ENCODE data around the gene MGAT5. TPM values are rescaled to one million over a fixed set of nuclear protein-coding genes. Genes with fewer than 3 reads are reported as not detected.

Gene MGAT5
- total and polyA plus RNA-seq, 7 donors, result 1.1 to 7.0 (median 2.1) TPM

DNA sequence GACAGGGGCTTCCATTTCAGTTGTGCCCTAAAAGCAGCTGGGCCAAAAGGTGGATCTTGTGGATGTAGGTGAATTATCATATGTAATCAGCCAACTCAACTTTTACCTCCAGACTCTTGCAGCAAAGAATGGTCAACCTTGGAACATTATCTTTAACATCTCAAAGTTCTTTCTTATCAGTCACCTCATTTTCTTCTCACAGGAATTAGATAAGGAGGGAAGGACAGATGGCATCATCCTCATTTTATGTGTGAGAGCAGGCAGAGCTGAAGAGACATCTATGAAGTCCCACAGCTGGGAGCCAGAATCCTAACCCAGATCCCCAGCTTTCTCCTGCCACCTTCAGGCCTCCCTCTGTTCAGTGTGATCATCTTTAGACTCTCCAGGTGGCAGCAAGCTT is 182.1 kb downstream of the MGAT5 start:
- H3K9me3 ChIP-seq, result no peaks in the 10 kb centered on the region
- H3K36me3 ChIP-seq (ENCODE audit: insufficient read depth in 1 of 2, low read depth in 1 of 2), result no peaks in the 10 kb centered on the region
- H3K27me3 ChIP-seq (ENCODE audit: insufficient read depth in 3 of 3, low read length in 2 of 3), result peaks cover 0 to 1% (median 0%) of the 10 kb centered on the region in 3 donors
- DNase-seq, result no peak
- no peak for ATAC-seq
- H3K27ac ChIP-seq, result no peak overlapping the region
- no peak overlapping the region for H3K4me3 ChIP-seq
- TF ChIP-seq, protein P1, sequence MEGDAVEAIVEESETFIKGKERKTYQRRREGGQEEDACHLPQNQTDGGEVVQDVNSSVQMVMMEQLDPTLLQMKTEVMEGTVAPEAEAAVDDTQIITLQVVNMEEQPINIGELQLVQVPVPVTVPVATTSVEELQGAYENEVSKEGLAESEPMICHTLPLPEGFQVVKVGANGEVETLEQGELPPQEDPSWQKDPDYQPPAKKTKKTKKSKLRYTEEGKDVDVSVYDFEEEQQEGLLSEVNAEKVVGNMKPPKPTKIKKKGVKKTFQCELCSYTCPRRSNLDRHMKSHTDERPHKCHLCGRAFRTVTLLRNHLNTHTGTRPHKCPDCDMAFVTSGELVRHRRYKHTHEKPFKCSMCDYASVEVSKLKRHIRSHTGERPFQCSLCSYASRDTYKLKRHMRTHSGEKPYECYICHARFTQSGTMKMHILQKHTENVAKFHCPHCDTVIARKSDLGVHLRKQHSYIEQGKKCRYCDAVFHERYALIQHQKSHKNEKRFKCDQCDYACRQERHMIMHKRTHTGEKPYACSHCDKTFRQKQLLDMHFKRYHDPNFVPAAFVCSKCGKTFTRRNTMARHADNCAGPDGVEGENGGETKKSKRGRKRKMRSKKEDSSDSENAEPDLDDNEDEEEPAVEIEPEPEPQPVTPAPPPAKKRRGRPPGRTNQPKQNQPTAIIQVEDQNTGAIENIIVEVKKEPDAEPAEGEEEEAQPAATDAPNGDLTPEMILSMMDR (IDR thresholded peaks at IDR 0.05), result no peak
- intact Hi-C loops (cut with DNase I), result no loop called here
- no peaks in the 10 kb centered on the region for H3K4me1 ChIP-seq

DNA sequence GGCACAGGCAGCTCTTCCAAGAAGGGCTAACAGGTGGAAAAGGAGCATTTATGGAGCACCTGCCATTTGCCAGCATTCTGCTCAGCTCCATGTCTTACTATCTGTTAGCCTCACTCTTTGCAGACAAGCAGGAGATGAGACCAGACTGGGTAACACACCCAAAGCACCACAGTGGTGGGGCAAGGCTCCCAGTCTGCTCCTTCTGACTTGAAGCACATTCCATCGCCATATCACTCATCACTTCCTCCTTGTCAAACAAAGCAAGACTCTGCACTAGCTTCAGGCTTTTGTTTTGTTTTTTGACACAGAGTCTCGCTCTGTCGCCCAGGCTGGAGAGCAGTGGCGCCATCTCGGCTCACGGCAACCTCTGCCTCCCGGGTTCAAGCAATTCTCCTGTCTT is 182.8 kb downstream of the MGAT5 start:
- H3K27me3 ChIP-seq (ENCODE audit: insufficient read depth in 3 of 3, low read length in 2 of 3), result peaks cover 0 to 1% (median 0%) of the 10 kb centered on the region in 3 donors
- no peak overlapping the region for H3K4me3 ChIP-seq
- ATAC-seq (no peak), DNase-seq (no peak)
- TF ChIP-seq, protein P1 (IDR thresholded peaks at IDR 0.05), result no peak
- H3K36me3 ChIP-seq (ENCODE audit: insufficient read depth in 1 of 2, low read depth in 1 of 2), result no peaks in the 10 kb centered on the region
- intact Hi-C loops (cut with DNase I), result no loop called here
- H3K4me1 ChIP-seq, result no peaks in the 10 kb centered on the region
- no peak overlapping the region for H3K27ac ChIP-seq
- no peaks in the 10 kb centered on the region for H3K9me3 ChIP-seq
- whole genome bisulfite sequencing, 3 donors, result 96 to 98% (median 97%) methylated on average over 7 of the region's 7 CpGs

DNA sequence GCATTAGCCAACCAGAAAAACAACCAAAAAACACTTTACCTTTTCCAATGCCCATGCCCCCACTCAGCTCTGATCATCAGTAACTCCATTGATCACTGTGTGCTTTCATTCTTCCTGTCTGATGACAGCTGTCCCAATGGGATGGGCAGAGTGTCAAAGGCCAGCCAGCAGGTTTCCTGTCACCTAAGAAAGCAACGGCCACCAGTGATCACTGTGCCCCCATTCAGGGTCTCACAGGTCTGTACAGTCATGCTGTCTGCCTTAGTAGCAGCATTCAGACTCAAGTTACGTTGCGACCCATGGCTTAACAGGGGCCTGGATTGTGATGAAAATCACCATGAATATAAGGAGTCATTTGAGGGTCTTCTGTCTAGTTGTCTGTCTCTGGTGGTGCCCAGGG is 184.5 kb downstream of the MGAT5 start:
- H3K4me3 ChIP-seq, result no peak overlapping the region
- no peak overlapping the region for H3K27ac ChIP-seq
- DNase-seq (no peak), ATAC-seq (no peak)
- TF ChIP-seq, protein P1 (IDR thresholded peaks at IDR 0.05), result no peak
- intact Hi-C loops (cut with DNase I), result no loop called here
- WGBS, 3 donors, result 75 to 89% (median 80%) methylated on average over 3 of the region's 3 CpGs
- H3K36me3 ChIP-seq (ENCODE audit: insufficient read depth in 1 of 2, low read depth in 1 of 2), result no peaks in the 10 kb centered on the region
- no peaks in the 10 kb centered on the region for H3K4me1 ChIP-seq
- no peaks in the 10 kb centered on the region for H3K9me3 ChIP-seq
- peaks cover 0 to 1% (median 0%) of the 10 kb centered on the region in 3 donors for H3K27me3 ChIP-seq (ENCODE audit: insufficient read depth in 3 of 3, low read length in 2 of 3)

DNA sequence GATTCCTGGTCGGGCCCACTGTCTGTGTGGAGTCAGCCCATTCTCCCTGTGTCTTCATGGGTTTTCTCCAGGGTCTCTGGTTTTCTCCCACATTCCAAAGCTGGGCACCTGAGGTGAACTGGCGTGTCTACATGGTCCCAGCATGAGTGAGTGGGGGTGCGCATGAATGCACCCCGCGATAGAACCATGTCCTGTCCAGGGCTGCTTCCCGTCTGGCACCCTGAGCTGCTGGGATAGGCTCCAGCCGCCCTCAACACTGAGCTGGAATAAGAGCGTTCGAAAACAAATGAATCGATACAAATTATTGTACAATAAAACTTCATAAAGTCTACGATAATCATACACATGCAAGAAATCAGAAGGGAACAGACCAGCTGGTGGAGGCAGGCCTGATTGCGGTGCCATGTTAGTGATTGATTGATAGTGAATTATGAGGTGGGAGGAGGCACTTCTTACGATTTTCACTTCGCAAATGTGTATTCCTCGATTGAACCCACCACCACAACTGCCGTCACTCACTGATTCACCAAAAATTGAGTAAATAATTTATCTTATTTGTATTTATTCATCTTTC is 186.6 kb downstream of the MGAT5 start:
- TF ChIP-seq, protein P1 (IDR thresholded peaks at IDR 0.05), result no peak
- H3K27me3 ChIP-seq (ENCODE audit: insufficient read depth in 3 of 3, low read length in 2 of 3), result no peaks in the 10 kb centered on the region
- ATAC-seq, result no peak
- no peak overlapping the region for H3K4me3 ChIP-seq
- H3K9me3 ChIP-seq, result no peaks in the 10 kb centered on the region
- no peak for DNase-seq
- no peaks in the 10 kb centered on the region for H3K4me1 ChIP-seq
- intact Hi-C loops (cut with DNase I), result no loop called here
- H3K36me3 ChIP-seq (ENCODE audit: insufficient read depth in 1 of 2, low read depth in 1 of 2), result no peaks in the 10 kb centered on the region
- WGBS, 3 donors, result 96 to 98% (median 96%) methylated on average over 16 of the region's 16 CpGs
- H3K27ac ChIP-seq, result no peak overlapping the region

Measured in psoas muscle (tissue), 8 donors.